K562 (cell line): ENCODE results near the gene FASTK. TPM values are rescaled to one million over a fixed set of nuclear protein-coding genes. Genes with fewer than 3 reads are reported as not detected.

Experiments used
- C11orf30 ChIP-seq: fragments of 450-650 bp; IDR thresholded peaks from 2 replicates; pipeline ENCODE4 v1.6.1; 2016; ENCODE audit warnings: low read depth, mild to moderate bottlenecking
- CBFB ChIP-seq: sonication (generic); formaldehyde crosslinking; IDR thresholded peaks from 2 replicates; pipeline ENCODE4 v1.4.0; 2020; ENCODE audit warnings: mild to moderate bottlenecking, missing genetic modification reagents
- CBX3 ChIP-seq, 2 experiments: IDR thresholded peaks; 1 replicate in 1 of 2; 2 replicates in 1 of 2; pipeline ENCODE4 v1.6.1; 2012; ENCODE audit warnings: inconsistent platforms in 2 of 2, low read length in 2 of 2, borderline replicate concordance in 1 of 2, control low read depth in 1 of 2
- CBX5 ChIP-seq: IDR thresholded peaks from 2 replicates; pipeline ENCODE4 v1.6.1; 2014; ENCODE audit warnings: low read depth, borderline replicate concordance
- EP300 ChIP-seq: IDR thresholded peaks from 2 replicates; pipeline ENCODE4 v1.6.1; 2012; ENCODE audit warnings: low read length, improper control_type of control experiment
- ETS1 ChIP-seq: conservative IDR thresholded peaks from 2 replicates; pipeline ENCODE4 v1.6.1; 2011; ENCODE audit warnings: low read depth, mild to moderate bottlenecking, low read length; ENCODE audit not compliant: control insufficient read depth
- KAT2B ChIP-seq: IDR thresholded peaks from one replicate; pipeline ENCODE4 v1.6.1; 2012; ENCODE audit warnings: low read depth, mild to moderate bottlenecking, control low read depth, inconsistent platforms, low read length, moderate library complexity
- NCOA1 ChIP-seq: fragments of 450-650 bp; IDR thresholded peaks from 2 replicates; pipeline ENCODE4 v1.6.1; 2016; ENCODE audit warnings: low read depth
- OTX1 ChIP-seq: fragments of 450-650 bp; formaldehyde crosslinking; IDR thresholded peaks from 2 replicates; pipeline ENCODE4 v1.4.0; 2022; ENCODE audit warnings: mild to moderate bottlenecking
- RAD21 ChIP-seq, 2 experiments: fragments of 250-450 bp in 1 of 2; fragments of 450-650 bp in 1 of 2; sonication (Bioruptor Pico) in 1 of 2; formaldehyde crosslinking in 1 of 2; IDR thresholded peaks in 1 of 2; conservative IDR thresholded peaks in 1 of 2; 2 replicates each; pipeline versions ENCODE4 v1.4.0 to v1.8.0; 2020 to 2022; ENCODE audit warnings: mild to moderate bottlenecking in 2 of 2, moderate library complexity in 1 of 2
- SNAPC5 ChIP-seq: fragments of 250-450 bp; sonication (Bioruptor Pico); IDR thresholded peaks from 2 replicates; pipeline ENCODE4 v1.8.0; 2021; ENCODE audit warnings: moderate library complexity, mild to moderate bottlenecking, inconsistent platforms
- TRIM25 ChIP-seq: fragments of 450-650 bp; IDR thresholded peaks from 2 replicates; pipeline ENCODE4 v1.7.0; 2016; ENCODE audit warnings: borderline replicate concordance
- XRCC5 ChIP-seq: fragments of 200-400 bp; formaldehyde crosslinking; IDR thresholded peaks from 2 replicates; pipeline ENCODE4 v1.6.1; 2017; ENCODE audit warnings: low read depth, mild to moderate bottlenecking, low read length
- ZNF253 ChIP-seq: fragments of 250-450 bp; sonication (Bioruptor Pico); conservative IDR thresholded peaks from 2 replicates; pipeline ENCODE4 v1.6.1; 2021; ENCODE audit warnings: mild to moderate bottlenecking
- ZNF263 ChIP-seq: sonication (generic); formaldehyde crosslinking; IDR thresholded peaks from 2 replicates; pipeline ENCODE4 v1.8.0; 2022; ENCODE audit warnings: mild to moderate bottlenecking, missing genetic modification reagents, borderline replicate concordance
- ZNF407 ChIP-seq: fragments of 450-650 bp; IDR thresholded peaks from 2 replicates; pipeline ENCODE4 v1.6.1; 2016; ENCODE audit warnings: low read depth
- polyA plus RNA-seq, 8 experiments: library from polyadenylated mRNA; depleted of rRNA in 4 of 8; stranded (reverse) in 5 of 8; unstranded in 3 of 8; fragments of >200 nt; fragmentation: Nextera tagmentation in 2 of 8; fragmentation: Illumina TruSeq in 1 of 8; extraction: Ambion mirVana in 2 of 8; extraction: Trizol in 1 of 8; gene quantifications; 2 replicates each; pipeline versions ENCODE4 v1.2.1 to v1.2.3, GENCODE V29; 2011 to 2014; ENCODE audit warnings: inconsistent platforms in 1 of 8, missing spikeins in 1 of 8
- total RNA-seq, 7 experiments: library from RNA; depleted of rRNA in 6 of 7; stranded (reverse); fragments of >200 nt in 6 of 7; fragmentation: Illumina TruSeq in 2 of 7; extraction: Trizol in 2 of 7; gene quantifications; 2 replicates each; pipeline versions ENCODE4 v1.2.1 to v1.2.3, GENCODE V29; 2011 to 2021; ENCODE audit warnings: low replicate concordance in 1 of 7

The FASTK gene
- total and polyA plus RNA-seq, 9 of the 15 experiments (the other 6 are each of a cell fraction or from before 2014, with no cell fraction given): 0.51 to 150 (median 48.2) TPM

GRCh38 chr7:151059367-151060112 is 21.1 kb downstream of the FASTK start, which contains the start of gene SLC4A2 (continued):
- TF ChIP-seq ZNF407: no peak
- TF ChIP-seq OTX1 (CRISPR knock-in tag): no peak
- TF ChIP-seq C11orf30: no peak
- no peak for TF ChIP-seq CBX3 (IDR thresholded peaks at IDR 0.05; ENCODE audit: borderline replicate concordance in 1 of 2, low read length in 2 of 2)
- no peak for TF ChIP-seq CBFB (CRISPR knock-in tag)
- peak; percentile 26 to 35; a peak in 3 of 4 replicates for TF ChIP-seq RAD21 (CRISPR knock-in tag; conservative IDR thresholded peaks at IDR 0.05 in 1 of 2, IDR thresholded peaks at IDR 0.05 in 1 of 2)
- peak; percentile 32; the same call in 1 of the 2 replicates for TF ChIP-seq NCOA1
- peak; percentile 51; the same call in 1 of the 2 replicates for TF ChIP-seq ZNF263 (CRISPR knock-in tag)
- no peak for TF ChIP-seq SNAPC5 (CRISPR knock-in tag)
- TF ChIP-seq ZNF253 (CRISPR knock-in tag): no peak
- no peak for TF ChIP-seq EP300
- 0 out of 2 replicates have a peak, but pooled peaks have one; percentile 2 for TF ChIP-seq XRCC5
- TF ChIP-seq CBX5: no peak
- TF ChIP-seq ETS1: 0 out of 2 replicates have a peak, but pooled peaks have one; percentile 30
- no peak for TF ChIP-seq KAT2B
- TF ChIP-seq TRIM25: no peak
